WERI-Rb-1 (cell line): ENCODE data around the gene ACOD1.

ENCODE experiments used
- DNase-seq: peaks from one replicate; pipeline ENCODE4 v3.0.0-alpha.2; 2020
- H3K27ac ChIP-seq: fragments of 250-450 bp; sonication (Bioruptor Pico); 2 replicates; pipeline ENCODE4 v1.5.1; 2020; ENCODE audit warnings: mild to moderate bottlenecking, moderate library complexity
- H3K27me3 ChIP-seq: fragments of 250-450 bp; sonication (Bioruptor Pico); 2 replicates; pipeline ENCODE4 v1.5.1; 2021; ENCODE audit warnings: mild to moderate bottlenecking, low read depth, moderate library complexity; ENCODE audit not compliant: insufficient read depth, severe bottlenecking
- H3K36me3 ChIP-seq: fragments of 250-450 bp; sonication (Bioruptor Pico); 2 replicates; pipeline ENCODE4 v1.5.1; 2020; ENCODE audit warnings: mild to moderate bottlenecking, moderate library complexity
- H3K4me3 ChIP-seq: 2 replicates; pipeline ENCODE4 v1.5.1; 2011; ENCODE audit warnings: low read depth, mild to moderate bottlenecking, control low read depth, low read length
- H3K9me3 ChIP-seq: fragments of 250-450 bp; sonication (Bioruptor Pico); 2 replicates; pipeline ENCODE4 v1.5.1; 2021; ENCODE audit warnings: mild to moderate bottlenecking, moderate library complexity; ENCODE audit not compliant: severe bottlenecking
- CTCF ChIP-seq: IDR thresholded peaks from 2 replicates; pipeline ENCODE4 v1.5.1; 2011; ENCODE audit warnings: low read depth, mild to moderate bottlenecking, control low read depth, inconsistent platforms, low read length

Gene ACOD1

GRCh38 chr13:76939215-76939614 lies 9.1 kb upstream of the ACOD1 start:
- no peaks in the 10 kb centered on the region for H3K27me3 ChIP-seq
- no peaks in the 10 kb centered on the region for H3K36me3 ChIP-seq
- TF ChIP-seq CTCF, result no peak
- no peak overlapping the region for H3K27ac ChIP-seq
- no peak overlapping the region for H3K4me3 ChIP-seq
- DNase-seq, result no peak
- H3K9me3 ChIP-seq, result no peaks in the 10 kb centered on the region

- no peaks in the 10 kb centered on the region for H3K27me3 ChIP-seq
- no peak for TF ChIP-seq CTCF
- no peak overlapping the region for H3K4me3 ChIP-seq
- no peaks in the 10 kb centered on the region for H3K9me3 ChIP-seq
- DNase-seq, result no peak
- H3K27ac ChIP-seq, result no peak overlapping the region
- H3K36me3 ChIP-seq, result no peaks in the 10 kb centered on the region
These were observed 5.9 kb upstream of the ACOD1 start for GRCh38 chr13:76942363-76942762.

GRCh38 chr13:76943646-76944045 lies 4.7 kb upstream of the ACOD1 start:
- no peak overlapping the region for H3K4me3 ChIP-seq
- TF ChIP-seq CTCF, result no peak
- no peak overlapping the region for H3K27ac ChIP-seq
- H3K9me3 ChIP-seq, result no peaks in the 10 kb centered on the region
- no peaks in the 10 kb centered on the region for H3K27me3 ChIP-seq
- no peaks in the 10 kb centered on the region for H3K36me3 ChIP-seq
- DNase-seq, result no peak

- no peak for DNase-seq
- Histone ChIP-seq H3K9me3 (no peaks in the 10 kb centered on the region), H3K4me3 (no peak overlapping the region), H3K36me3 (no peaks in the 10 kb centered on the region), H3K27ac (no peak overlapping the region), H3K27me3 (no peaks in the 10 kb centered on the region)
- no peak for TF ChIP-seq CTCF
These were observed 3.9 kb upstream of the ACOD1 start for GRCh38 chr13:76944456-76944855.

- TF ChIP-seq CTCF, result no peak
- DNase-seq, result no peak
- Histone ChIP-seq H3K36me3 (no peaks in the 10 kb centered on the region), H3K27ac (no peak overlapping the region), H3K27me3 (no peaks in the 10 kb centered on the region), H3K4me3 (no peak overlapping the region), H3K9me3 (no peaks in the 10 kb centered on the region)
These were observed 1.8 kb downstream of the ACOD1 start for GRCh38 chr13:76950101-76950500.

- Histone ChIP-seq H3K27ac (no peak overlapping the region), H3K9me3 (no peaks in the 10 kb centered on the region), H3K4me3 (no peak overlapping the region), H3K27me3 (no peaks in the 10 kb centered on the region), H3K36me3 (no peaks in the 10 kb centered on the region)
- TF ChIP-seq CTCF, result no peak
- DNase-seq, result no peak
These were observed 5.7 kb downstream of the ACOD1 start for GRCh38 chr13:76953968-76954367.
